GM19463 (cell line): ENCODE data around the gene TOMM20.
"Not testable (repeated sequence)": the region's sequence is repeated elsewhere in the genome, so short reads cannot be mapped to it uniquely, and the experiment has no call there.

ENCODE experiments used
- ATAC-seq: cut with Tn5 transposase; IDR thresholded peaks from one replicate; pipeline ENCODE4 v1.9.1; 2021; ENCODE audit warnings: mild to moderate bottlenecking, moderate library complexity; ENCODE audit not compliant: unreplicated experiment

The TOMM20 gene

GRCh38 chr1:235128456-235129328, at the start of gene TOMM20:
TSS of gene TOMM20 (minus strand) at chr1:235128837. CDS start at chr1:235128715, 122 bp downstream.
- peak; percentile 96 for ATAC-seq

DNA sequence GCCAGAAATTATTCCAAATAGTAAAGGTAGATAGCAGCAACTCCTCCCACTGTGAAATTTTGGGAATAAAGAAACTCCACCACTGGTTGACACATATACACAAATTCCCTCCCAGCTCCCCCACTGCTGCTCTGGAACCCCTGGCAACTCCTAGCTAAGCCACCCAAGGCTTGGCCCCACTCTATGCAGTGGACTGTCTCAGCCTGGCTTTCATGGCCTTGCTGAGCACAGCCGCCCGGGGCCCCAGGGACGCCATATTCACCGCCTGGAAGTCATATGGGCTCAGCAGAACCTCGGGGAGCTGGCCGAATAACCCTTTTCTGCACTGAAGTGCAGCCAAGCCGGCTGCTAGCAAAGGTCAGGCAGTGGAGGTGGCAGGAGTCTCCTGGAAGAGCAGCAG, 47.8 kb upstream of the TOMM20 start:
- no peak for ATAC-seq

- ATAC-seq: no peak
These were observed 41.3 kb upstream of the TOMM20 start for GRCh38 chr1:235169986-235170385.

- ATAC-seq: no peak
These were observed 39.7 kb upstream of the TOMM20 start for GRCh38 chr1:235168375-235168774.

DNA sequence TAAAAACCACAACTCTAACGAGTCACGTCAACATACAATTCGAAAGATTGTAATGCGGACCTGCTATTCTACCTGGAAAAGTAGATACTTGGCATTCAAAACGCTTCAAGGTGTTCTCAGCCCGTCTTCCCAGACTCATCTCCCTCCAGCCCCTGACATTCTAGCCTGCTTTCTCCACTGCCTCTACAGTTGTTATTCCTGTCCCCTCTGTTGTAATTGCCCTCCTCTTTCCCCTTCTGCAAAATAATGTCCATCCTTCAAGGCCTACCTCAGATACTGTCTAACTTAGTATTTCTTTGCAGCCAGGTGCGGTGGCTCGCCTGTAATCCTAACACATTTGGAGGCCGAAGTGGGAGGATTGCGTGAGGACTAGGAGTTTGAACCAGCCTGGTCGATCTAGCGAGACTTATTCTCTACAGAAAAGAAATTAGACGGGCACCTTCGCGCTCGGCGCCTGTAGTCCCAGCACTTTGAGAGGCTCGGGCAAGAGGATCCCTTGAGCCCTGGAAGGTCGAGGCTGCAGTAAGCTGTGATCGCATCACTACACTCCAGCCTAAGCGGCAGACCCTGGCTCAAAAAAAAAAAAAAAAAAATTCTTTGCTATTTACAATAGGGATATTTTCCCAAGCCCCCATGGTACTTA, 33.2 kb upstream of the TOMM20 start:
- ATAC-seq: no peak

GRCh38 chr1:235160957-235161684, 32.5 kb upstream of the TOMM20 start, which contains the start of gene RBM34:
TSS of gene RBM34 (minus strand) at chr1:235161250. CDS start at chr1:235161226, 24 bp downstream.
- peak; percentile 96 for ATAC-seq

DNA sequence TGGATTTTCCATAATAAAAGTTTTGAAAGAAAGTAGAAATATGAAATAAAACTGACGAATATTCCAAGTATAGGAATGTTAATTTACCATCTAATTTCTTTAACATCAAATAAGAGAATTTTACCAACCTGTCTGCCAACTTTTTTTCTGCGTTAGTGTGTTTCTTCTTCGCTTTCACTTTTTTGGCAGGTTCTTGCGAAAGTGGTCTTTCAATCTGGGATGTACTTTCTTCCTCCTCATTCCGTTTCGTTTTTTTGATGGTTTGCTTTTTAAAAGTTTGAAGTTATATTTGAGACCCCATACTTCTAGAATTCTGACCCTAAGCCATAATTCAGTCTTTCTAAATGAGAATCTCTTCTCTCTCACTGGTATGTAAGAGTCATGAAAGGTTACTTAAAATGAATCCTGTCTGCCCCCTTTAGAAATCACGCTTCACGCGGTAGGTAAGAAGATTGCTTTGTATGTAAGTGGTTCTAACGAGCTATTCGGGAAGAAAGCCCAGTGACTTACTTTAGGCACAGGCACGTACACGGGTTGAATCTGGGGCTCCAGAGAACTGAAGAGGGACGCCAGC, 31.8 kb upstream of the TOMM20 start:
- peak; percentile 30 for ATAC-seq

- ATAC-seq: not testable (repeated sequence)
These were observed 31.3 kb upstream of the TOMM20 start for GRCh38 chr1:235159930-235160329.

DNA sequence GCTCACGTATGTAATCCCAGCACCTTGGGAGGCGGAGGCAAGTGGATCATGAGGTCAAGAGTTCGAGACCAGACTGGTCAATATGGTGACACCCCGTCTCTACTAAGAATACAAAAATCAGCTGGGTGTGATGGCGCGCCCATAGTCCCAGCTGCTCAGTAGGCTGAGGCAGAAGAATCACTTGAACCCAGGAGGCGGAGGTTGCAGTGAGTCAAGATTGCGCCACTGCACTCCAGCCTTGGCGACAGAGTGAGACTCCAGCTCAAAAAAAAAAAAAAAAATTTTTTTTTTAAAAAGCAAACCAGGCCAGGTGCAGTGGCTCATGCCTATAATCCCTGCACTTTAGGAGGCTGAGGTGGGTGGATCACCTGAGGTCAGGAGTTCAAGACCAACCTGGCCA, 30.6 kb upstream of the TOMM20 start:
- not testable (repeated sequence) for ATAC-seq

DNA sequence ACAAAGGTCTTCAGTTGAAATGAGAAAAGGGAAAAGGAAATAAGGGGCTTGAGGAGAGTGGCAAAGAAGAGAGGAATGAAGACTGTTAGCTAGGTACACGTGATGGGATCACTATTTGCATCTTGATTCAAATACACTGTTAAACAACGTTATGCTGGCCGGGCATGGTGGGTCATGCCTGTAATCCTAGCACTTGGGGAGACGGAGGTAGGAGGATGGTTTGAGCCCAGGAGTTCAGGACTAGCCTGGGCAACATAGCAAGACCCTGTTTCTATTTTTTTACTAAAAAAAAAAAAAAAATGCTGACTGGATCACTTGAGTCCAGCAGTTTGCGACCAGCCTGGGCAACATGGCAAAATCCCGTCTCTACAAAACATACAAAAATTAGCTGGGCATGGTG, 30.0 kb upstream of the TOMM20 start:
- ATAC-seq: no peak

DNA sequence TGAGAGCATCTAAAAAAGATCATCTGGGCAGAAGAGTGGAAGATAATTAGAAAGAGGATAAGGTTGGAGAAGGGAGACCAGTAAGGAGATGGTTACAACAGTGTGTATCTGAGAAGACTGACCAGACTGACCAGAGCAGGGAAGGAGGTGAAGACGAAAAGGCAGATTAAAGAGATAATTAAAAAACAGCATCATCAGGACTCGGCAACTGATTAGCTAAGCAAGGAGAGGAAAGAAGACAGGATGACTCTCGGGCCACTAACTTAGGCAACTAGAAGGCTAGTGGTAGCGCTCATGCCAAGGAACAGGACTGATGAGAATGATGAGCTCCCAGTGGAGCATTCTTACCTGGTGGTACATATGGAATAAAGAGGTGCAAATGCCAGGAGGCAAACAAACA, 28.5 kb upstream of the TOMM20 start:
- no peak for ATAC-seq

DNA sequence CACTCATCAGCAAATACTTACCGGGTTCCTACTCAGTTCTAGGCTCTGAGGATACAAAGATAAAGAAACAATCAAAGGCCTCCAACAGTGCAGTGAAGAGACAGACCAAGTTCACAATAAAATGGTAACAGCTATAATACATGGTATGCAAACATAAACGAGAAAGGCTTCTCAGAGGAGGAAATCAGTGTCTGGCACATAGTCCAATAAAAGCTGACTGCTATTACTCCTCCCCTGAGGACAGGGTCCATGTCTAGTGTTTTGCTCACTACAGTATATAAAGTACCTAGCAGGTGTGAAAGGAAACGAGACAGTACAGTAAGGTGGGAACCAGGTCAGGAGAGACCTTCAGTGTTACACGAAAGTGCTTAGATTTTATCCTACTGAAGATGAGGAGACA, 28.1 kb upstream of the TOMM20 start:
- no peak for ATAC-seq

DNA sequence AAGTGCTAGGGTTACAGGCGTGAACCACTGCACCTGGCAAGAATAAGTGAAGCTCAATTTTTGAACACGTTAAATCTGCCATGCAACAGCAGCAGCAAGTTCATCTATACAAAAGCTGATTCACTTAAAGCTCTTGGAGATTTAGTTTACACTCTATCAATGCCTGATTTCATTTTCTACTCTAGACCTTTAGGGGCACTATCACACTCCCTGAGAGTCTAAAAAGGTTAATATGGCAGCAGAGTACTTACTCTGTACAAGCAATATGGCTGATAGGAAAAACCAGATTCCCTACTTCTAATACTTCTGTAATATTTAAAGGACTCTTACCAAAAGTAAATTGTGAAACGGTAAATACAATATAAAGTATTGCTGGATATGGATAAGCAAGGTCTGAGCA, 27.6 kb upstream of the TOMM20 start:
- ATAC-seq: no peak

- no peak for ATAC-seq
These were observed 23.6 kb upstream of the TOMM20 start for GRCh38 chr1:235152235-235152634.

- ATAC-seq: no peak
These were observed 22.4 kb upstream of the TOMM20 start for GRCh38 chr1:235151033-235151432.

GRCh38 chr1:235149824-235150223, 21.2 kb upstream of the TOMM20 start:
- ATAC-seq: no peak

DNA sequence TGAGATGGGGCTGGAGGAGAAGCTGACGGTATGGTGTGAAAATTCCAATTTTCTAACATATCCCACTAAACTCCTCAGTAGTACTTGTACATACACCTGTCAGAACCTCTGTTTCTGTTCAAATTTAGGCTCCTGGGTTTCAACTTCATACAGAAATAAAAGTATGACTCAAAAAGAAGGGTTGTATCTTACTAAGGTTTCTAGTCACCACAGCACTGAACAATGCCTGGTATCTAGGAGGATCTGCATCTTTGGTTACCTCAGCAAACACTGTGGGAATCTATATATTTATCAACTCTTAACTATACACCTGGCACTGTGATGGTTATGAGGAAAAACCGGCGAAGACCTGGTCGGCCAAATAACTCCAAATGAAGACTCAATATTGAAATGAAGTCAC, 18.6 kb upstream of the TOMM20 start:
- no peak for ATAC-seq

GRCh38 chr1:235145639-235146038, 17.0 kb upstream of the TOMM20 start:
- ATAC-seq: no peak

DNA sequence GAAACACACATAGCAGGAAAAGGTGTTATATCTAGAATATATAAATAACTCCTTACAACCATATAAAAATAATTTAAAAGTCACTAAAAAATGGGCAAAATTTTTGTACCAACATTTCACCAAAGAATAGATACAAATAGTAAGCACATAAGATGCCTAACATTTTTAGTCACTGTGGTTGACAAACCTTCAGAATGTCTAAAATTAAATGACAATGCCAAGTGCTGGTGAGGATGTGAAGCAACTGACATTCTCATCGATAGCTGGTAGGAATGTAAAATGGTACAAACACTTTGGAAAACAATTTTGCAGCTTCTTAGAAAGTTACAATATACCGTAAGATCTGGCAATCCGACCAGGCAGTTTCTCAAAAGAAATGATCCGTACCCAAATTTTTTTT, 14.4 kb upstream of the TOMM20 start:
- no peak for ATAC-seq

DNA sequence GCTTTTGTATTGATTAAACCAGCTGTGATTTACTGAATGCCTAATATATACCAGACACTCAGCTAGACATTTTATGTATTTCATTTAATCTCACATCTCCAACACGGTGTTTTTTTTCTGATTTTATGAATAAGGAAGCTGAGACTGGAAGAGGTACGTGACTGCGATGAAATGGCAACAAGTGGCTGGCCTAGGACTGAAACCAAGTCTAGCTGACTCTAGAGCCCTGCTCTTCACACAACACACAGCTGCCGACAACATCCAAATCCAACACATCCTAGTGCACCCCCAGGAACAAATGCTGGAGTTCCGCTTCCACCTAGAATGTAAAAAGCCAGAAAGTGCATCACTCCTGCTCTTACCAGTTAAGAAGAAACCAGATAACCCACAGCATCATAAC, 10.7 kb upstream of the TOMM20 start:
- ATAC-seq: no peak

- ATAC-seq: no peak
These were observed 10.2 kb upstream of the TOMM20 start for GRCh38 chr1:235138821-235139220.
